Measurements from ENCODE around the gene TMEM60. TPM values are rescaled to one million over a fixed set of nuclear protein-coding genes. Genes with fewer than 3 reads are reported as not detected.

The TMEM60 gene
- total and polyA plus RNA-seq, 4 donors: 4.9 to 16.7 (median 9.8) TPM

DNA sequence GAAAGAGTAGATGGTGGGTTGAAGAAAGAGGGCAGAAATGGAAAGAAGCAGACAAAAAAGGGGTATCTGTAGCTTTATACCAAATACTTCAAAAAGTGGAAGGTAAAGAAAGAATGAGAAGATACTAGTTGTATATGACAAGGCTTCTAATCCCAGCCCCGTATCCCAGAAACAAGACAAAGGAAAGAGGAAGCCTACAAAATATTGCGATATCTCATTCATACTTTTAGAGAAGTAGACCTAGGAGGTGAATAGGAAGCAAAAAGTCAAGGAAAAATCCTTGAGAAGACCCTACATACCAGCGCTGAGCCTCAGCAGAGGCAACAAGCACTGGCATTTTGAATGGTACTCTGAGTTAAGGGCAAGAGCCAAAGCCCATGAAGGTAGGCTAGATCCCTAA lies 26.9 kb upstream of the TMEM60 start:
- H3K4me1 ChIP-seq (ENCODE audit: control insufficient read depth in 4 of 4, insufficient read depth in 4 of 4, low read length in 3 of 4): no peaks in the 10 kb centered on the region
- H3K4me3 ChIP-seq (ENCODE audit: low read depth in 1 of 3, low read length in 3 of 3): no peak overlapping the region
- no peaks in the 10 kb centered on the region for H3K27me3 ChIP-seq (ENCODE audit: control insufficient read depth in 4 of 4, insufficient read depth in 4 of 4, low read length in 3 of 4)
- TF ChIP-seq RXRA (IDR thresholded peaks at IDR 0.05) (no peak), JUND (IDR thresholded peaks at IDR 0.05) (no peak), NR2F2 (IDR thresholded peaks at IDR 0.05) (no peak), RAD21 (IDR thresholded peaks at IDR 0.05) (no peak), SP1 (IDR thresholded peaks at IDR 0.05) (no peak), TAF1 (conservative IDR thresholded peaks at IDR 0.05) (no peak), YY1 (IDR thresholded peaks at IDR 0.05) (no peak), HNF4A (conservative IDR thresholded peaks at IDR 0.05) (no peak), EGR1 (IDR thresholded peaks at IDR 0.05; ENCODE audit: low read depth in 2 of 2) (no peak), GABPA (IDR thresholded peaks at IDR 0.05 in 1 of 2, conservative IDR thresholded peaks at IDR 0.05 in 1 of 2) (no peak), HNF4G (IDR thresholded peaks at IDR 0.05) (no peak), FOXA1 (IDR thresholded peaks at IDR 0.05) (no peak), FOXA2 (IDR thresholded peaks at IDR 0.05) (no peak)
- TF ChIP-seq, protein P1, sequence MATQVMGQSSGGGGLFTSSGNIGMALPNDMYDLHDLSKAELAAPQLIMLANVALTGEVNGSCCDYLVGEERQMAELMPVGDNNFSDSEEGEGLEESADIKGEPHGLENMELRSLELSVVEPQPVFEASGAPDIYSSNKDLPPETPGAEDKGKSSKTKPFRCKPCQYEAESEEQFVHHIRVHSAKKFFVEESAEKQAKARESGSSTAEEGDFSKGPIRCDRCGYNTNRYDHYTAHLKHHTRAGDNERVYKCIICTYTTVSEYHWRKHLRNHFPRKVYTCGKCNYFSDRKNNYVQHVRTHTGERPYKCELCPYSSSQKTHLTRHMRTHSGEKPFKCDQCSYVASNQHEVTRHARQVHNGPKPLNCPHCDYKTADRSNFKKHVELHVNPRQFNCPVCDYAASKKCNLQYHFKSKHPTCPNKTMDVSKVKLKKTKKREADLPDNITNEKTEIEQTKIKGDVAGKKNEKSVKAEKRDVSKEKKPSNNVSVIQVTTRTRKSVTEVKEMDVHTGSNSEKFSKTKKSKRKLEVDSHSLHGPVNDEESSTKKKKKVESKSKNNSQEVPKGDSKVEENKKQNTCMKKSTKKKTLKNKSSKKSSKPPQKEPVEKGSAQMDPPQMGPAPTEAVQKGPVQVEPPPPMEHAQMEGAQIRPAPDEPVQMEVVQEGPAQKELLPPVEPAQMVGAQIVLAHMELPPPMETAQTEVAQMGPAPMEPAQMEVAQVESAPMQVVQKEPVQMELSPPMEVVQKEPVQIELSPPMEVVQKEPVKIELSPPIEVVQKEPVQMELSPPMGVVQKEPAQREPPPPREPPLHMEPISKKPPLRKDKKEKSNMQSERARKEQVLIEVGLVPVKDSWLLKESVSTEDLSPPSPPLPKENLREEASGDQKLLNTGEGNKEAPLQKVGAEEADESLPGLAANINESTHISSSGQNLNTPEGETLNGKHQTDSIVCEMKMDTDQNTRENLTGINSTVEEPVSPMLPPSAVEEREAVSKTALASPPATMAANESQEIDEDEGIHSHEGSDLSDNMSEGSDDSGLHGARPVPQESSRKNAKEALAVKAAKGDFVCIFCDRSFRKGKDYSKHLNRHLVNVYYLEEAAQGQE (IDR thresholded peaks at IDR 0.05): no peak
- TF ChIP-seq, protein P2, sequence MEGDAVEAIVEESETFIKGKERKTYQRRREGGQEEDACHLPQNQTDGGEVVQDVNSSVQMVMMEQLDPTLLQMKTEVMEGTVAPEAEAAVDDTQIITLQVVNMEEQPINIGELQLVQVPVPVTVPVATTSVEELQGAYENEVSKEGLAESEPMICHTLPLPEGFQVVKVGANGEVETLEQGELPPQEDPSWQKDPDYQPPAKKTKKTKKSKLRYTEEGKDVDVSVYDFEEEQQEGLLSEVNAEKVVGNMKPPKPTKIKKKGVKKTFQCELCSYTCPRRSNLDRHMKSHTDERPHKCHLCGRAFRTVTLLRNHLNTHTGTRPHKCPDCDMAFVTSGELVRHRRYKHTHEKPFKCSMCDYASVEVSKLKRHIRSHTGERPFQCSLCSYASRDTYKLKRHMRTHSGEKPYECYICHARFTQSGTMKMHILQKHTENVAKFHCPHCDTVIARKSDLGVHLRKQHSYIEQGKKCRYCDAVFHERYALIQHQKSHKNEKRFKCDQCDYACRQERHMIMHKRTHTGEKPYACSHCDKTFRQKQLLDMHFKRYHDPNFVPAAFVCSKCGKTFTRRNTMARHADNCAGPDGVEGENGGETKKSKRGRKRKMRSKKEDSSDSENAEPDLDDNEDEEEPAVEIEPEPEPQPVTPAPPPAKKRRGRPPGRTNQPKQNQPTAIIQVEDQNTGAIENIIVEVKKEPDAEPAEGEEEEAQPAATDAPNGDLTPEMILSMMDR (IDR thresholded peaks at IDR 0.05; ENCODE audit: low read depth, low read length, missing input control): no peak
- TF ChIP-seq, protein P3, sequence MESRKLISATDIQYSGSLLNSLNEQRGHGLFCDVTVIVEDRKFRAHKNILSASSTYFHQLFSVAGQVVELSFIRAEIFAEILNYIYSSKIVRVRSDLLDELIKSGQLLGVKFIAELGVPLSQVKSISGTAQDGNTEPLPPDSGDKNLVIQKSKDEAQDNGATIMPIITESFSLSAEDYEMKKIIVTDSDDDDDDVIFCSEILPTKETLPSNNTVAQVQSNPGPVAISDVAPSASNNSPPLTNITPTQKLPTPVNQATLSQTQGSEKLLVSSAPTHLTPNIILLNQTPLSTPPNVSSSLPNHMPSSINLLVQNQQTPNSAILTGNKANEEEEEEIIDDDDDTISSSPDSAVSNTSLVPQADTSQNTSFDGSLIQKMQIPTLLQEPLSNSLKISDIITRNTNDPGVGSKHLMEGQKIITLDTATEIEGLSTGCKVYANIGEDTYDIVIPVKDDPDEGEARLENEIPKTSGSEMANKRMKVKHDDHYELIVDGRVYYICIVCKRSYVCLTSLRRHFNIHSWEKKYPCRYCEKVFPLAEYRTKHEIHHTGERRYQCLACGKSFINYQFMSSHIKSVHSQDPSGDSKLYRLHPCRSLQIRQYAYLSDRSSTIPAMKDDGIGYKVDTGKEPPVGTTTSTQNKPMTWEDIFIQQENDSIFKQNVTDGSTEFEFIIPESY (IDR thresholded peaks at IDR 0.05): no peak
- TF ChIP-seq, protein P4, sequence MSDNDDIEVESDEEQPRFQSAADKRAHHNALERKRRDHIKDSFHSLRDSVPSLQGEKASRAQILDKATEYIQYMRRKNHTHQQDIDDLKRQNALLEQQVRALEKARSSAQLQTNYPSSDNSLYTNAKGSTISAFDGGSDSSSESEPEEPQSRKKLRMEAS (IDR thresholded peaks at IDR 0.05): no peak
- TF ChIP-seq, protein P5, sequence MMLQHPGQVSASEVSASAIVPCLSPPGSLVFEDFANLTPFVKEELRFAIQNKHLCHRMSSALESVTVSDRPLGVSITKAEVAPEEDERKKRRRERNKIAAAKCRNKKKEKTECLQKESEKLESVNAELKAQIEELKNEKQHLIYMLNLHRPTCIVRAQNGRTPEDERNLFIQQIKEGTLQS (IDR thresholded peaks at IDR 0.05): no peak
- no peak overlapping the region for H3K27ac ChIP-seq (ENCODE audit: low read depth in 1 of 2, low read length in 2 of 2)
- peaks cover 0 to 20% (median 8%) of the 10 kb centered on the region in 4 donors for H3K9me3 ChIP-seq (ENCODE audit: control insufficient read depth in 4 of 4, low read length in 3 of 4)
- no peak for DNase-seq (ENCODE audit: low spot score)
- 93% methylated on average over 3 of the region's 3 CpGs for WGBS
- no peak overlapping the region for H3K9ac ChIP-seq (ENCODE audit: low read depth in 1 of 2, low read length in 2 of 2)
- H3K36me3 ChIP-seq (ENCODE audit: control insufficient read depth in 4 of 4, insufficient read depth in 3 of 4, low read depth in 1 of 4, low read length in 3 of 4): no peaks in the 10 kb centered on the region
